Measurements from ENCODE around the gene CDKL1.
"Not testable (repeated sequence)": the region's sequence is repeated elsewhere in the genome, so short reads cannot be mapped to it uniquely, and the experiment has no call there.

CDKL1 gene

DNA sequence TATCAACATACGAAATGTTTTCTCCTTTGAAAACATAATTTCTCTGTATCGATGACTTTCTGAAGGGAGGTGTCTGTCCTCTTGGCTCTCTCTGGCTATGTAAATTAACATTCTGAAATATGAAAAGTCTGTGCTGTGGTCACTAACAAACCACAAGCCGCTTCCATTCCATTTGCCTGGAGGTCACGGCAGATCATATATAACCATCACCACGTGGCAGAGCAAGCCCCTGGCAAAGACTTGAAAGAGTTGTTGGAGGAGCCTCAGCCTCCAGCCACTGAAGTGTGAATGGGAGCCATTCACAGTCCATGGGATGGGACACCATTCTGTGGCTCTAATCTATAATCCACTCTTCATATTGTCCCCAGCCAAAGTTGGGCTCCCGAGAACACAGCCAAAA is 39.6 kb downstream of the CDKL1 start:
- ATAC-seq (no peak), DNase-seq (no peak)

DNA sequence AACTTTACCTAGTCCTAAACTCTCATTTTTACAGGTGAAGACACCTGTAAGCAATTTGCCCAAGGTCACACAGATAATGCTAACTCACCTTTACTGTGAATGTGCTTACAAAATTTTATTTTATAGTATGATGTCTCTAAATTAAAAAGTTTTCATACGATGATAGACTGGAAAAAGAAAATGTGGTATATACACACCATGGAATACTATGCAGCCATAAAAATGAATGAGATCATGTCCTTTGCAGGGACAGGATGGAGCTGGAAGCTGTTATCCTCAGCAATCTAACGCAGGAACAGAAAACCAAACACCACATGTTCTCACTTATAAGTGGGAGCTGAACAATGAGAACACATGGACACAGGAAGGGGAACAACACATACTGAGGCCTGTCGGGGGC is 40.4 kb downstream of the CDKL1 start:
- ATAC-seq, DNase-seq: not testable (repeated sequence)

DNA sequence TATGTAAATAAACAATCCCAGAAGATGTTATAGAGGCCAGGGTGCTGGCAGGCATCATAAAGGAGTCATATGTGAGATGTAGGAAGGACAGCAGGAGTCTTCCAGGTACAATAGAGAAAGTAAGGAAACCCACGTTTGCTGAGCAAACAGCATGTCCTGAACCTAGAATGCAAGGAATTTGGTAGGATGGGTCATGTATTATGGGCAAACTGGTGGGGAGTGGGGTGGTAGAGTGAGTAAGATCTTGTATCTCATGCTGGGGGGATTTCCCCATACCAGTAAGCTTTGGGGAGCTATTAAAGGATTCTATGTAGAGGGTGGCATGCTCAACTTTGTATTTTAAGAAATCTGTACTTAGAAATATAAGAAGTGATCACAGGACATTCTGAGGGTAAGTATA is 41.0 kb downstream of the CDKL1 start:
- no peak for DNase-seq
- no peak for ATAC-seq

DNA sequence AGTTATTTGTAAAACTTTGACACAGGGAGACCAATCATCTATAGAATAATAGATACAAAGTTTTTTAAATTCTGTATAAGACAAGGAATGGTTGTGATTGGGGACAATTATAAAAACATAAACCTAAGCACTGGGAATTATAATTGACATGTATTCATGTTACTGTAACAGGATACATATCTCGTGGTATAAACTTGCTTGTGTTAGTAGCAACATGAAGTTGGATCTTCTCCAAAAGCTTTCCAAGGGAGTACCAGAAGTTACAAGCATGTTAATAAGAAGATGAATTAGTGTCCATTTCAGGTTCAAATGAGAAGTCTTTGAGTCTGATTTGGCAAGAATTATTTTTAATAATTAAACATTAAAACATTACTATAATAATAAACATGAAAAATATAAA is 42.2 kb downstream of the CDKL1 start:
- DNase-seq (no peak), ATAC-seq (no peak)

DNA sequence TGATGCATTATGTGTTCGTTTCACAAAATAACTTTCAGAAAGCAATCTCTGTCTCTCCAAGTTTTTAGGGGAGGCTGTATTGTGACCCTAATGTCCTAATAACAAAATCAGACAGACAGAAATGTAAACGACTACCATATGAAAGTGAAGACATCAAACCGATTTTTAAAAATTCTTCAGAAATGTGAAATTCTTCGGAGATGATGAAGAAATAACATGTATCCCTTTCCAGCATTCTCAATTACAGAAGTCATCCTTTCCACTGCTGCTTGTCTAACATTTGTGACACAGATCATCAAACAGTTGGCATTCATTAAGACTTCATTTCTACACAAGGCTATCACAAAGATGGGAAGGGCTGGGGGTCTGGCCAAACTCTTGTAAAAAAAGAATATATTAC is 43.6 kb downstream of the CDKL1 start:
- no peak for DNase-seq
- ATAC-seq, result no peak

DNA sequence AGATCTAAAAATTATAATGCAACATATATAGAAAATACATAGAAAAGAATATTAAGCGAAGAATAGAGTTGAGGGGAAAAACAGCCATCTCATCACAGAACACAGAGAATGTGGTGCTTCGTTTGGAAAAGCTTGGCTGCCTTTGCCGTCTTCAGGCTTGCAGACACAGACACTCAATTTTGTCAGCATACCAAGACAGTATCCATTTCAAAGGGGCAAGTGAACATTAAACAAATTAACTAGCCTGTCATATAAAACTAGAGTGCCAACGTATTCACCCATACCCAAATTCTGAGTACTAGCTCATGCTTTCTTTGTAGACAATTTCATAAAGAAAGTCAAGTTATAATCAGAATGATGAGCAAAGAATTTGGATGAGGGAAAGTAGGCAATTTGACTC is 44.1 kb downstream of the CDKL1 start:
- ATAC-seq, result no peak
- no peak for DNase-seq

DNA sequence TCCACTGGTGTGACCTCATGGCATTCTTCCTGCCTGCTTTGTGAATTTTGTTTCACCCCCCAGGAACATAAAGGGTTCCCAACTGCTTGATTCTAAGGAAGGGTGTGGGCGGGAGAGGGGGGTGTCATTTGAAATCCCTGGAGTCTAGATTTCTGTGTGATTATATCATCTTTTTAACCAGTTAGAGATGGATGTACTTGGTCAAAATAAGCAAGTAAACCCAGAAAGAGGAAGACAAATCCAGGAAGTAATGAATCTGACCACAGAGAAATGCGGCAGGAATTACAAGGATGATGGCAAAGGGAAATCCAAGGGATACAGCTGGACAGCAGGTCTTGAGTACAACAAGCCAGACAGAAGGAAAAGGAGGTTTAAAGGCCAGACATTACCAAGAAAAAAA is 45.7 kb downstream of the CDKL1 start:
- DNase-seq, result no peak

DNA sequence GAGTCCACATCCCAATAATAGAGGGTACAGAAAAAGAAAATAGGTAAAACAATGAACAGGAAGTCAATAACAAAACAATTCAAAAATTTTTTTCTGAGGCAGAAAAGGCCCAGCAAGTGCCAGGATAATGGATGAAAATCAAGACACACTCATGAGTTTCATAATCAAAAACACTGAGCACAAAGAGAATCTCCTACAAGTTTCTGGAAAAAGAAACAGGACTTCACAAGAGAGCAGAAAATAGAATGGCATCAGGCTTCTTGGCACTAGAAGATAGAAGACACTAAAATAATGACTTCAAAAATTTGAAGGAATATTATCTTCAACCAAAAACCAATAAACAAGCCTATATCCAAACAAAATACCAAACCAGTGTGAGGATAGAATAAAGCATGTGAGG is 47.7 kb downstream of the CDKL1 start:
- ATAC-seq (no peak), DNase-seq (no peak)

More for the DNA sequence above, 45.7 kb downstream of the CDKL1 start:
- ATAC-seq, result no peak

DNA sequence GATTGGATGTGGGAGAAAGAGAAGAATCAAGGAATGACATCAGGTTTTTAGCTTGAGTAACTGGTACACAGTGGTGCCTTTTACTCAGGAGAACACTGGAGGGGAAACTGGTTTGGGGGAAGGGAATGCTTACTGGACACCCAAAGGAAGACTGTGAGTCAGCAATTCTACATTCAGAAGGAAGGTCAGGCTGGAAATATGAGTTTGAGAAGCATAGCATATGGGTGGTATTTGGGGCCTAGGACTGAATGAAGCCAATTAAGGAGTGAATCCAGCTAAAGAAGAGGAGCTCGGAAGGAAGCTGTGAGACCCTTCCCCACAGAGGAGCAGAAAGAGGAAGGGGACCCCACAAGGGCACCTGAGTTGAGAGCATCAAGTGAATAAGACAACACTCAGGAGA is 49.2 kb downstream of the CDKL1 start:
- ATAC-seq (no peak), DNase-seq (no peak)

DNA sequence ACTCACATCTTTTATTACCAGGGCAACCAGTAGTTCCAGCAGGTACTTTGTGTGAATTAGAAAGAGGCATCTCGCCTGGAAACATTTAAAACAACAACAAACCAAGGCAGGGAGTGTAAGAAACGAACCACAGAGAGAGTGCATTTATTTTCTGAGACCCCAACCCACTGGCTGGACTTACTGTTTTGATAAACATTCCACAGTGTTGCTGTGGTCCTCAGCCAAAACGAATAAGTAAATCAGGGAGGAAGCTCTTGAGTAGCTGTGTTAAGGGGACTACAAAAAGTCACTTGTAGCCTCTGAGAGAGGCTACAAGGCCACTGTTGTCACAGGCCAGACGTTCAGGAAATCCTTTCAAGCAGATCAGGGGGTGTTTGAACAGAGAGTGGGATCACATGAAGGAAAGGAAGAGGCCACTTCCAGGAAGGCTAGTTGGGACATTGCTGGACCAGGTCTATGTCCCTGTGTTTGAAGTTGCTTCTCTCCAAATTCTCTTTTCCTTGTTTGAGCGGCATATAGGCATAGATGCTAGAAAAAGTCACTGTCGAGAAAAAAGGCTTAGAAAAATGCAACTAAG is 50.7 kb downstream of the CDKL1 start:
- ATAC-seq (no peak), DNase-seq (no peak)

DNA sequence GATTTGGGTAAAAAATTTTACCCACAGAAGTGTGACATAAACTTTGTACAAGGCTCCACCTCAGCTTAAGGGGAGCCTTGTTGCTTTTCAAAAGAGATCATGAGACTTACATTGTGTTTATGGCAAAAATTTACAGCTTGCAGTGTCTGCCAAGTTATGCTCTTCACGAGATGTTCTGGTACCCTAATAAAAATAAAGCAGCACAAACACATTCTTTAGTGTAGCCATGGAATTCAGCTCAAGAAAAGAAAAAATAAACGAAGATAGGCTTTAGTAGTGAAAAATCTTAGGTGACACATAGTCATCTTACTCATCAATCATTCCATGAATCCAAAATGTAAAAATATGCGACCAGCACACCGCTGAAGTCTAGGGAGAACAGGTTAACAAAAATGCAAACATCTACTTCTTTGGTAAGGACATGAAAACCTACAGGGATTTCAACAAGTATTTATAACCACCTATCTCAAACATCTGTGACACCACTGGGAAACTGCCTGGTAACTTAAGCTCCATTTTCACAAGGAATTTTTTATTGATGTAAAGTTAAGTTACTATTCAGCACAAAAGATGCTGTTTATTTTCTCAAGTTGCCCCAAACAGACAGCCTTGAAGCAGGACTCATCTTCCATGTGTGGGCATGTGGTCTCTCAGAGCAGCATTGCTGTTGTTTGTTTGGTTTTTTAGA is 51.7 kb downstream of the CDKL1 start:
- ATAC-seq, result no peak
- DNase-seq, result no peak

DNA sequence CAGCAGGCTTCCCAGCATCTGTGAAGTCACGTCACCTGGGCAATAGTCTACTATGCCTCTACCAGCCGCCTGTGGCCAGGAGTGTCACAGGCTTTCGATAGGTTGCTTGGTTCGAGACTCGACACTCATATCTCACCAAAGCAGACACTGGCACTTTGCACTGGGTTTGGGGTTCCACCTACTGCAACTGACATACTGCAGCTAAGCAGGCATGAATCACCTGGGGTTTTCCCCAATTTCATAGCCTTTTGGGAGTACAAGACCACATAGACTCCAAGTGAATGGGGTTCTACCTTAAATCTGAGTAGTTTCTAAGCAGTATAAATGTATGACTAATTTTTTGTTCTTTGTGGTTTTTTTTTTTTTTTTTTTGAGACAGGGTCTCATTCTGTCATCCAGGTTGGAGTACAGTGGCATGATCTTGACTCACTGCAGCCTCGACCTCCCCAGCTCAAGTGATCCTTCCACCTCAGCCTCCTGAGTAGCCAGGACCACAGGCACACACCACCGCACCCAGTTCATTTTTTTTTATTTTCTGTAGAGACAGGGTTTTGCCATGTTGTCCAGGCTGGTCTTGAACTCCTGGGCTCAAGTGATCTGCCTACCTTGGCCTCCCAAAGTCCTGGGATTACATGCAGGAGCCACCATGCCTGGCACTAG is 52.4 kb downstream of the CDKL1 start:
- DNase-seq (peak; percentile 73), ATAC-seq (peak; percentile 100)

DNA sequence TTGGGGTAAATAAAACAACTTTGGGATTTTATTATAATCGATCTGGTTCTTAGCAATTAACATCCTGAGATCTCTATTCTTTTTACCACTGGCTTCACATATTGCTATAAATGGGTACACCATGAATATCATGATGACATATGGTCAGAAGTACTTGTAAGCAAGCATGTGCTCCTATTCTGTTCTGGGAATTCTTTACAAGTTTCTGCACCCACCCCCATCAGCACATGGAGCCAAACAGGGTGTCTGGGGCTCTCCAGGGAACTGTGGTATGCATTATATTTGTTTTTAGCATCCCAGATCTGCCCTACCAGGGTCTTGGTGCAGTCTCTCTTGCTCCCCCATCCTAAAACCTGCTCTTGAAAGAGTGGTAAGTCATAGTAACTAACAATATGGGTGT is 53.2 kb downstream of the CDKL1 start:
- DNase-seq (no peak), ATAC-seq (no peak)

DNA sequence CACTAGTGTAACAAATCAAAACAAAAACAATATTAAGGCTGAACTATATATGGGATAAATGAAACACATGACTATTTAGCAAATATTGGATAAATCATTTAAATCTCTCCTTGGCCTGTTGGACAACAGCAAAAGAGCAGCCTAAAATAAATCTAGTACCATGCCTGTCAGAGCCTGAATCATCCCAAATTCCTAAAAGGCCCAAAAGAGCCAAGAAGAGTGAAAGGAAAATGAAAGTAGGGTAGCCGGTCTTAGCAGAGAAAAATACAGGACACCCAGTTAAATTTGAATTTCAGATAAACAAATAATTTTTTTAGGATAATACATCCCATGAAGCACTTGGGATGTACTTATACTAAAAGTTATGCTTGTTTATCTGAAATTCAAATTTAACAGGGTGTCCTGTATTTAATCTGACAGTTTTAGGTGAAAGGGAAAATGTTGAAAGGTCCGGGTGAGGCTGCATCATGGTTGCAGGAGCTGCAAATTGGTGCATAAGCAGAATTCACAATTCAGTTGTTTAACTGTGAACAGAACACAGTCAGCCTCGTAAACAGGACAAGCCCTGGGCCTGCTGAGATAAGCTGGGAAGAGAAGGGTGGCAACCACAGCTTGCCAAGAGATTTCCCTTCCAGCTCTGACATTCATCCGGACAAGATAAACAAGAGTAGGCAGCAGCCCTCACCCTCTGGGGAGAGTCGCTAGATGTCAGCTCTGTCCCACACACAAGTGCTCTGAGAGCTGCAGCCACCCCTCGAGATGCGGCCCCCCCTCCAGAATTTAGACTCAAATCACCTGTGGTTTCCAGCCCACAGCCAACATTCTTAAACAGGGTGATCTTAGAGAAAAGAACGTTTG is 54.2 kb downstream of the CDKL1 start:
- DNase-seq (peak; percentile 59), ATAC-seq (no peak)

DNA sequence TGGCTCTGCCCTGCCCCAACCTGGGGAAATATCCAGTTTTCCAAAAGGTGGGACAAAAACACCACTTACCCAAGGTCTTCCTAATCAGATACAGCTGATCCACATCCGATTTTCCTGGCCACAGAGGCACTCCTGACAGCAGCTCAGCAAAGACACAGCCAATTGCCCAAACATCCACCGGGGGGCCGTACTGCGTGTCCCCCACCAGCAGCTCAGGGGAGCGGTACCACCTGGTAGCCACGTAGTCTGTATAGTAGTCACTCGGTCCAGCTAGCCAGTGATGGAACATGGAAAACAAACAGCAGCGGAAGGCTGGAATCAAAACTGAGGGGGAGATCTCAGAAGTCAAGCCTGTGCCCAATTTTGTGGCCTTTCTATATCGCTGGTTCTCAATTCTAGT is 55.7 kb downstream of the CDKL1 start:
- DNase-seq, result no peak
- no peak for ATAC-seq

DNA sequence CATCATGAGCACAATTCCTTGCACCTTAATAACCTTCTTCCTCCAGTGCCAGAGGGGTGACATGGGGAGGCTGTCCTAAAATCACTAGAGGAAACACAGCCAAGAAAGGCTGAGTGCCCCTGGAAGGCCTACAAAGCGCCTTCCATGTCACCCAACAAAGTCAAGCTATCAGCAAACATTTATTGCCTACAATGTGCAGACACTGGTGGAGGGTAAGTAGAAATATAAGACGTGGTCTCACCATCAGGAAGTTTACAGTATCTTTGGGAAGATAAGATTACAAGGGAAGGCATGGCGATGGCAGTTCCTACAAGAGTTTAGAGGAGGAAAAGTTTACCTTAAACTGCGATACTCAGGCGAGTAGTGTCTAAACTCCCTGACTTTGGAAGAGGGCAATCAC is 56.6 kb downstream of the CDKL1 start:
- ATAC-seq (no peak), DNase-seq (no peak)

DNA sequence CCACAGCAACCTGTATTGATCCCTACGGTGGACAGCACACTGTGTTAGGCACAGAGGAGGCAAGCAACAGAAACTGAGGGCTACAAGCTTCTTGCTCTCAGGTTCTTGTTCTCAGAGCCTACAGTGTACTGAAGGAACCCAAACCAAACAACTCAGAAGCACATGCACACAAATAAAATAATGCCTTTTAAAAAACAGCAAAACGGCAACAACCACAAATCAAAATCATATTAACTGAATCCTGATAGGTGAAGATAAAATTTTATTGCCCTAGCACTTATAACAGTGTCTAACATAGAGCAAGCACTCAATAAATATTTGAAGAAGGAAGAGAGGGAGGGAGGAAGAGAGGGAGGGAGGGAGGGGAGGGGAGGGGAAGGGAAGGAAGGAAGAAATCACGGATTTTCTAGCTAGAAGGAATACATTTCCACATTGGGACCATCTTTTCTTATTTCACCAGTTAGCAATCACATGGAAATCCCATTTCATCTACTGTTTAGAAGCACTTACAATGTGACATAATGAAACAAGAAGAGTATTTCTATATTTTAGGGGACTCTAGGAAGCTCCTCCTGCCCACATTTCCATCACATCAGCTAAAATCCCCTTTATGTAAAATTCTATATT is 57.4 kb downstream of the CDKL1 start:
- DNase-seq (no peak), ATAC-seq (no peak)

DNA sequence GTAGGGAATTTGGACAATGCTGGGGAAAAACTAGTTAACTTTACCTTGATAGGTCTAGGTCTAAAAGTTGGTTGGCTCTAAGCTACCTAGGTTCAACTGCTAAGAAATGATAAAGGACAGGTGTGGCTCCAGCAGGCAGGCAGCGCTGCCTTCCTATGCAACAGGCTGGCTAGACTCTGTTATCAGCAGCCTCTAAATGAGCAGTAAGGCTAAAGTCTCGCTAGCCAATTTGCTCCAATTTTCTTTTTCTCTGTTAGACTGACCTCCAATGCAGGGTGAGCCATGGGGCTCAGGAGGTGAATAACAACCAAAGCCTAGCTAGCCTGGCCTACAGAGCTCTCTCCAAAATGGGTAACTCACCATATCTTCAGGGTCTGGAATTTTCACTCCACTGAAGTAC is 58.1 kb downstream of the CDKL1 start:
- DNase-seq (no peak), ATAC-seq (no peak)

DNA sequence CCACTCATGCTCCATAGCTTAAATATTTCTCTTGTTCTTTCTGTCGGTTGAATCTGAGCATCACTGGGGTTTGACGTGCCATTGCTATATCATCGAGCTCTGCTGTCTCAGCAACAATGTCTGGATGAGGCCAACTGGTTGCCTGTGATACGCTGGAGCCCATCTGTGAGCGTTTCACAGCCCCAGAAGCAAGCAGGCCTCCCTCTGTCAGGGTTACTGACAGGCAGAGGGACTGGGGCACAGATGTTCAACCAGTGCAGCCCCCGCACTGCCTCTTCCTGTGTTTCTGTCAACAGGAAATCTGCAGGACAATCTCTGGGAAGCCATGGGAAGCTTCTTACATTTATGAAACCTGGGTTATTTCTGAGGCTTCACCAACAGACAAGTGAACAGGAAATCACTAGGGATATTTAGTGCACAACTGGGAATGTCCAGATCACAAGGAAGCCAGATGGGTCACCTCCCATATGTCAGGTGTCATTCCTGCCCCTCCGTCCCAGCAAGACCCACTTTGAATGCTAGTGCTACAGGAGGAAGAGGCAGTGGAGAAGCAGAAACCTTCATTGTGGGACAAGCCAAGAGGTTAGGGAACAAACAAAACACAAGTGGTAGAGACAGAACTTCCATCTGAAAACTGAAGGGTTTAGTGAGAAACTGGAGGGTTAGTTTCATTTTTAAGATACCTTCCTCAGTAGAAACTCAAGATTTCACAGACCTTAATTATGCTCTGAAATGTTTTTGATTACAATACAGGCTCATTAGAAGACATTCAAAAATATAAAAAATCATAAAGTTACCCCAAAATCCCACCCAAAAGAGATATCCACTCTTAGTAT is 60.5 kb downstream of the CDKL1 start:
- ATAC-seq (no peak), DNase-seq (no peak)

DNA sequence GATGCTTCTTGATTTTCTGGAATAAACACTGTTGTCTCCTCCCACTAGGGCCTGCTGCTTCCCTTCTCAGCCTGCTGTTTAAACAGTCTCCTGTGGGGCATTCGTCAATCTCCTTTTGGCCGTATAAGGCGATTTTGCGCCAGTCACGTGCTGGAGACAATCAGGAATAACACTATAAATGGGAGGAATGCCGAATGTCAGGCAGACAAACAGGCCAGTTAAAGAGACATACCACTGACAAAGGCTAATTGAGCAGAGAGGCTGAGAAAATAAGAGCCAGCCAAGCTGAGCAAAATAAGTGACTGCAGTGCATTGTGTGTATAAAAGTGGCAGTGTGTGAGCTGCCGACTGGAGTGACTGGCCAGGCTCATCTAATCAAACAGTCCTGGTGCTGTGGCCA is 61.3 kb downstream of the CDKL1 start:
- no peak for DNase-seq

DNA sequence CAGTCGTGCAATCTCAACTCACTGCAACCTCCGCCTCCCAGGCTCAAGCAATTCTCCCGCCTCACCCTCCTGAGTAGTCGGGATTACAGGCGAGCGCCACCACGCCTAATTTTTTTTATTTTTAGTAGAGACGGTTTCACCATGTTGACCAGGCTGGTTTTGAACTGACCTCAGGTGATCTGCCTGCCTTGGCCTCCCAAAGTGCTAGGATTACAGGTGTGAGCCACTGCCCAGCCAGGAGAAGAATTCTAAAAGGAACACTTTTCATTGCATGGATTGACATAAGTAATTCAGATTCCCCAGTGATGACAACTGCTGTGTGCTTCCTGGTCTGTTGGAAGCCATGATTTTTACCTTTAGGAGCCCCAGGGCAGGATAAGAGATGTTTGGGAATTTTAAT is 62.5 kb downstream of the CDKL1 start:
- DNase-seq, result no peak

More for the DNA sequence above, 61.3 kb downstream of the CDKL1 start:
- no peak for ATAC-seq

More for the DNA sequence above, 62.5 kb downstream of the CDKL1 start:
- ATAC-seq, result no peak

All from stimulated activated naive CD8-positive, alpha-beta T cell treated with anti-CD3 and anti-CD28 coated beads, Interleukin-15, Interleukin-2, amounts not matched to agents 100 U/mL and 50 U/mL, for 24 hours (primary cell).